ENCODE measurements around the gene CLDN10. TPM values are rescaled to one million over a fixed set of nuclear protein-coding genes. Genes with fewer than 3 reads are reported as not detected.

CLDN10 gene
- not detected for polyA plus RNA-seq (2013, experiment 1 of 2)
- polyA plus RNA-seq (2013, experiment 2 of 2) = not detected

DNA sequence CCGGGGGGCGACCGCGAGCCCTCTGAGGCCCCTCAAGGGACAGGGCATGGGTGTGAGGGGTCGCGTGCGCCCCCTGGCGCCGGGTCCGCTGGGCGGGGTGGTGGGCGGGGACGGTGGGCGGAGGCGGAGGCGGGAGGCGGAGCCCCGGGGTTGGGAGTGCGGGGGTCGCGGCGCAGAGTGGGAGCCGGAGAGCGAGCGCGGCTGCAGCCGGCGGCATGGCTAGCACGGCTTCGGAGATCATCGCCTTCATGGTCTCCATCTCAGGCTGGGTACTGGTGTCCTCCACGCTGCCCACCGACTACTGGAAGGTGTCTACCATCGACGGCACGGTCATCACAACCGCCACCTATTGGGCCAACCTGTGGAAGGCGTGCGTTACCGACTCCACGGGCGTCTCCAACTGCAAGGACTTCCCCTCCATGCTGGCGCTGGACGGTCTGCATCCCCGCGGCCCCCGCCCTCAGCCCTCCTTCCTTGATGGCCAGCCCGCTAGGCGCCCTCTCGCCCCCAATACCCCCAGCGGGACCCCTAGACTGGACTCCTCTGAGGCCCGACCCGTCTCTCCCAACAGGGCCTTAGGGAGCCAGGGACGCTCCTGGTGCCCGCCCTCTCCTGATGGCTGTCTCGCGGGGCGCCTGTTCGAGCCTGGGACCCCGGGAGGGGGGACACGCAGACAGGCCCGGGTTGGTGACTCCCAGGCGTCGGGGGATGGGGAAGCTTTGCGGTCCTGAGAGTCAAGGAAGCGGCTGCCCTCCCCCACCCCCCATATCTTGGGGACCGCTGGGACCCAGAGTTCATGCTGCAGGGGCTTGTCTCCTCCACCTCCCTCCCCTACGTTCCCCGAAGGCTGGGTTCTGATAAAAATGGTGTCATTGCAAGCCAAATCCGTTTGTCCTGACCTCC, at the start of gene CLDN10:
Gene CLDN10 (plus strand): TSS at position 182 of the 903 bp plus-strand sequence. CDS start 34 bp downstream, at position 216.
- H3K27me3 ChIP-seq (ENCODE audit: control insufficient read depth in 1 of 2, insufficient read depth in 1 of 2, low read length in 2 of 2) = peaks cover 12 to 83% of the 10 kb centered on the region in 2 experiments
- under 1% methylated on average over 46 of the region's 70 CpGs for WGBS
- no peak within 1 kb of the TSS for H2BK15ac ChIP-seq (ENCODE audit: low read depth, poor library complexity, severe bottlenecking)
- no peak within 1 kb of the TSS for H4K8ac ChIP-seq (ENCODE audit: low read length)
- H2AFZ ChIP-seq (ENCODE audit: low read depth, low read length) = no peak within 1 kb of the TSS
- no peak within 1 kb of the TSS for H2BK120ac ChIP-seq (ENCODE audit: low read depth, low read length)
- H3K79me1 ChIP-seq (replicated peaks; ENCODE audit: low read length, poor library complexity, severe bottlenecking) = no peaks in the 10 kb centered on the region
- H3K4me1 ChIP-seq (ENCODE audit: control insufficient read depth, insufficient read depth, low read depth, low read length) = peaks cover 16% of the 10 kb centered on the region
- H3K4me2 ChIP-seq (ENCODE audit: low read length, poor library complexity, severe bottlenecking) = peak within 1 kb of the TSS; percentile 76
- no peak within 1 kb of the TSS for H3K4ac ChIP-seq (ENCODE audit: low read depth in 1 of 2, low read length in 2 of 2)
- H3K9ac ChIP-seq (ENCODE audit: low read length) = no peak within 1 kb of the TSS
- no peak within 1 kb of the TSS for H3K27ac ChIP-seq (ENCODE audit: low read length, poor library complexity, severe bottlenecking)
- no peak within 1 kb of the TSS for H2BK12ac ChIP-seq (ENCODE audit: low read length in 2 of 2)
- peaks cover 3% of the 10 kb centered on the region for H3K9me3 ChIP-seq (ENCODE audit: control insufficient read depth, low read length)
- peak within 1 kb of the TSS in 1 of 2 experiments; percentile 97 for H3K23ac ChIP-seq (ENCODE audit: low read length in 2 of 2)
- no peak within 1 kb of the TSS for H2AK5ac ChIP-seq (ENCODE audit: low read length, severe bottlenecking)
- H3K36me3 ChIP-seq (ENCODE audit: control insufficient read depth in 1 of 2, insufficient read depth in 2 of 2, low read depth in 1 of 2, low read length in 2 of 2) = no peaks in the 10 kb centered on the region
- H3K18ac ChIP-seq (ENCODE audit: low read depth in 1 of 2, low read length in 2 of 2) = no peak within 1 kb of the TSS
- H2BK5ac ChIP-seq (ENCODE audit: low read depth, low read length, poor library complexity, severe bottlenecking) = no peak within 1 kb of the TSS
- DNase-seq = no peak
- peak within 1 kb of the TSS in 1 of 2 experiments; percentile 66 for H3K14ac ChIP-seq (ENCODE audit: low read length in 2 of 2)
- H3K4me3 ChIP-seq (ENCODE audit: insufficient read depth in 1 of 2, low read depth in 1 of 2, low read length in 2 of 2) = peak within 1 kb of the TSS in 1 of 2 experiments; percentile 43
- no peak within 1 kb of the TSS for H4K91ac ChIP-seq (ENCODE audit: low read length)

GRCh38 chr13:95503662-95504061, 48.9 kb upstream of the CLDN10 start:
- peaks cover 10% of the 10 kb centered on the region for H3K9me3 ChIP-seq (ENCODE audit: control insufficient read depth, low read length)
- no peak overlapping the region for H3K4ac ChIP-seq (ENCODE audit: low read depth in 1 of 2, low read length in 2 of 2)
- H3K14ac ChIP-seq (ENCODE audit: low read length in 2 of 2) = no peak overlapping the region
- no peak overlapping the region for H2BK15ac ChIP-seq (ENCODE audit: low read depth, poor library complexity, severe bottlenecking)
- H3K4me3 ChIP-seq (ENCODE audit: insufficient read depth in 1 of 2, low read depth in 1 of 2, low read length in 2 of 2) = no peak overlapping the region
- no CpG with 5 or more reads among the region's 1 CpG for WGBS
- H2BK5ac ChIP-seq (ENCODE audit: low read depth, low read length, poor library complexity, severe bottlenecking) = no peak overlapping the region
- no peak overlapping the region for H4K8ac ChIP-seq (ENCODE audit: low read length)
- no peak overlapping the region for H2AFZ ChIP-seq (ENCODE audit: low read depth, low read length)
- no peak overlapping the region for H3K9ac ChIP-seq (ENCODE audit: low read length)
- H3K4me2 ChIP-seq (ENCODE audit: low read length, poor library complexity, severe bottlenecking) = no peak overlapping the region
- H4K91ac ChIP-seq (ENCODE audit: low read length) = no peak overlapping the region
- no peak overlapping the region for H3K23ac ChIP-seq (ENCODE audit: low read length in 2 of 2)
- no peak overlapping the region for H3K18ac ChIP-seq (ENCODE audit: low read depth in 1 of 2, low read length in 2 of 2)
- H2BK12ac ChIP-seq (ENCODE audit: low read length in 2 of 2) = no peak overlapping the region
- peaks cover 0 to 47% of the 10 kb centered on the region in 2 experiments for H3K27me3 ChIP-seq (ENCODE audit: control insufficient read depth in 1 of 2, insufficient read depth in 1 of 2, low read length in 2 of 2)
- H3K79me1 ChIP-seq (replicated peaks; ENCODE audit: low read length, poor library complexity, severe bottlenecking) = no peaks in the 10 kb centered on the region
- H3K36me3 ChIP-seq (ENCODE audit: control insufficient read depth in 1 of 2, insufficient read depth in 2 of 2, low read depth in 1 of 2, low read length in 2 of 2) = no peaks in the 10 kb centered on the region
- no peaks in the 10 kb centered on the region for H3K4me1 ChIP-seq (ENCODE audit: control insufficient read depth, insufficient read depth, low read depth, low read length)
- no peak for DNase-seq
- no peak overlapping the region for H3K27ac ChIP-seq (ENCODE audit: low read length, poor library complexity, severe bottlenecking)
- H2BK120ac ChIP-seq (ENCODE audit: low read depth, low read length) = no peak overlapping the region
- H2AK5ac ChIP-seq (ENCODE audit: low read length, severe bottlenecking) = no peak overlapping the region

DNA sequence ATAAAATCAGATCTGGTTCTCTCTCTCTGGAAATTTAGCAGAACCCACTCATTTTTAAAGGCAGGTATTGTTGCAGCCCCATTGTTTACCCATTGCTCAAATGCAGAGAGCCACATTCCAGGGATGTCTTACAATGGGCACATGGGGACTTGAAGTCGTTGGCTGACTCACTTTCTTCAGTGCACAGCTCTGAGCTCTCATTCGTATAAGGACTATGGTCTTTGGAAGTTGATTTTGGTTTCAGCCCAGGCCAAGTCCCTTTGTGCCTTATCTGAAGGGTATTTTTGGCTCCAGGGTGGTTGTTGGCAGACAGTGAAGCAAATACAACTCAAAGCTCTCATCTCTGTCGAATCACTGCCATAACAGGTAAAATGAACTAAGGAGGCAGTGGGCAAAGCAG, 47.3 kb upstream of the CLDN10 start:
- no peak overlapping the region for H3K4me2 ChIP-seq (ENCODE audit: low read length, poor library complexity, severe bottlenecking)
- H4K8ac ChIP-seq (ENCODE audit: low read length) = no peak overlapping the region
- WGBS = 17% methylated on average over 2 of the region's 3 CpGs
- H2AFZ ChIP-seq (ENCODE audit: low read depth, low read length) = no peak overlapping the region
- H2BK12ac ChIP-seq (ENCODE audit: low read length in 2 of 2) = no peak overlapping the region
- no peak overlapping the region for H2BK15ac ChIP-seq (ENCODE audit: low read depth, poor library complexity, severe bottlenecking)
- no peak overlapping the region for H3K4ac ChIP-seq (ENCODE audit: low read depth in 1 of 2, low read length in 2 of 2)
- no peaks in the 10 kb centered on the region for H3K79me1 ChIP-seq (replicated peaks; ENCODE audit: low read length, poor library complexity, severe bottlenecking)
- H2AK5ac ChIP-seq (ENCODE audit: low read length, severe bottlenecking) = no peak overlapping the region
- H3K4me1 ChIP-seq (ENCODE audit: control insufficient read depth, insufficient read depth, low read depth, low read length) = peaks cover 4% of the 10 kb centered on the region
- H3K27me3 ChIP-seq (ENCODE audit: control insufficient read depth in 1 of 2, insufficient read depth in 1 of 2, low read length in 2 of 2) = peaks cover 0 to 45% of the 10 kb centered on the region in 2 experiments
- H3K14ac ChIP-seq (ENCODE audit: low read length in 2 of 2) = no peak overlapping the region
- H2BK5ac ChIP-seq (ENCODE audit: low read depth, low read length, poor library complexity, severe bottlenecking) = no peak overlapping the region
- H2BK120ac ChIP-seq (ENCODE audit: low read depth, low read length) = no peak overlapping the region
- H3K4me3 ChIP-seq (ENCODE audit: insufficient read depth in 1 of 2, low read depth in 1 of 2, low read length in 2 of 2) = no peak overlapping the region
- H4K91ac ChIP-seq (ENCODE audit: low read length) = no peak overlapping the region
- no peak overlapping the region for H3K27ac ChIP-seq (ENCODE audit: low read length, poor library complexity, severe bottlenecking)
- H3K36me3 ChIP-seq (ENCODE audit: control insufficient read depth in 1 of 2, insufficient read depth in 2 of 2, low read depth in 1 of 2, low read length in 2 of 2) = no peaks in the 10 kb centered on the region
- DNase-seq = no peak
- H3K9ac ChIP-seq (ENCODE audit: low read length) = no peak overlapping the region
- peaks cover 10% of the 10 kb centered on the region for H3K9me3 ChIP-seq (ENCODE audit: control insufficient read depth, low read length)
- no peak overlapping the region for H3K18ac ChIP-seq (ENCODE audit: low read depth in 1 of 2, low read length in 2 of 2)
- H3K23ac ChIP-seq (ENCODE audit: low read length in 2 of 2) = no peak overlapping the region

GRCh38 chr13:95505986-95506385, 46.5 kb upstream of the CLDN10 start:
- H3K4me2 ChIP-seq (ENCODE audit: low read length, poor library complexity, severe bottlenecking) = no peak overlapping the region
- no peak for DNase-seq
- no peak overlapping the region for H4K8ac ChIP-seq (ENCODE audit: low read length)
- H3K4me3 ChIP-seq (ENCODE audit: insufficient read depth in 1 of 2, low read depth in 1 of 2, low read length in 2 of 2) = no peak overlapping the region
- no peak overlapping the region for H2BK120ac ChIP-seq (ENCODE audit: low read depth, low read length)
- no peak overlapping the region for H2AFZ ChIP-seq (ENCODE audit: low read depth, low read length)
- 90% methylated on average over 4 of the region's 4 CpGs for WGBS
- peaks cover 4% of the 10 kb centered on the region for H3K4me1 ChIP-seq (ENCODE audit: control insufficient read depth, insufficient read depth, low read depth, low read length)
- peaks cover 10% of the 10 kb centered on the region for H3K9me3 ChIP-seq (ENCODE audit: control insufficient read depth, low read length)
- H2AK5ac ChIP-seq (ENCODE audit: low read length, severe bottlenecking) = no peak overlapping the region
- no peak overlapping the region for H3K18ac ChIP-seq (ENCODE audit: low read depth in 1 of 2, low read length in 2 of 2)
- no peak overlapping the region for H4K91ac ChIP-seq (ENCODE audit: low read length)
- H3K27me3 ChIP-seq (ENCODE audit: control insufficient read depth in 1 of 2, insufficient read depth in 1 of 2, low read length in 2 of 2) = peaks cover 0 to 42% of the 10 kb centered on the region in 2 experiments
- H3K4ac ChIP-seq (ENCODE audit: low read depth in 1 of 2, low read length in 2 of 2) = no peak overlapping the region
- no peak overlapping the region for H2BK5ac ChIP-seq (ENCODE audit: low read depth, low read length, poor library complexity, severe bottlenecking)
- H2BK15ac ChIP-seq (ENCODE audit: low read depth, poor library complexity, severe bottlenecking) = no peak overlapping the region
- H3K36me3 ChIP-seq (ENCODE audit: control insufficient read depth in 1 of 2, insufficient read depth in 2 of 2, low read depth in 1 of 2, low read length in 2 of 2) = no peaks in the 10 kb centered on the region
- H3K79me1 ChIP-seq (replicated peaks; ENCODE audit: low read length, poor library complexity, severe bottlenecking) = no peaks in the 10 kb centered on the region
- H3K23ac ChIP-seq (ENCODE audit: low read length in 2 of 2) = no peak overlapping the region
- H2BK12ac ChIP-seq (ENCODE audit: low read length in 2 of 2) = no peak overlapping the region
- H3K9ac ChIP-seq (ENCODE audit: low read length) = no peak overlapping the region
- no peak overlapping the region for H3K27ac ChIP-seq (ENCODE audit: low read length, poor library complexity, severe bottlenecking)
- H3K14ac ChIP-seq (ENCODE audit: low read length in 2 of 2) = peak overlapping the region in 1 of 2 experiments; percentile 15
